Stimulated activated CD4-positive, alpha-beta T cell treated with anti-CD3 and anti-CD28 coated beads, Interleukin-1b, Interleukin-23, amount 100 ng/mL, for 1 hour (primary cell): Measurements from ENCODE around the gene FLCN.
"Not testable (repeated sequence)": the region's sequence is repeated elsewhere in the genome, so short reads cannot be mapped to it uniquely, and the experiment has no call there.

Experiments
- DNase-seq, 2 donors: peaks; one replicate each; pipeline ENCODE4 v3.0.0-alpha.2; 2020; ENCODE audit warnings: low read depth in 2 of 2

Gene FLCN

DNA sequence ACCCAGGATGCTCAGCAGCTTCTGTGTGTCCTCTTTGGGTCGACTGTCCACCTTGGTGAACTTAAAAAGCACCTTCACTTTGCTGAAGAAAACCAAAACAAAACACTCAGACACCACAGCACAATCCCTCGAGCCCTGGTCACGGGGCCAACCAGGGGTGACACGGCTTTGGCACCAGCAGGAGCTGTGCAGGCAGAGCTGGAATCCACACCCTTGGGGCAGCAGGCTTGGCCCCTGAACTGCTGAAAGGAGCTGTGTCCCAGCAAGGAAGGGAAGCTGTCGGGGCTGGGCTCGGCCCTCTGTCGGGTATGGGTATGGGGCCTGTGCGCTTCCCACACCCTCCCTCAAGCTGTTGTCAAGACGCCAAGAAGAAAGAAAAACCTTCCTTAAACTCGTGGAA is 23.2 kb downstream of the FLCN start:
- DNase-seq = no peak

DNA sequence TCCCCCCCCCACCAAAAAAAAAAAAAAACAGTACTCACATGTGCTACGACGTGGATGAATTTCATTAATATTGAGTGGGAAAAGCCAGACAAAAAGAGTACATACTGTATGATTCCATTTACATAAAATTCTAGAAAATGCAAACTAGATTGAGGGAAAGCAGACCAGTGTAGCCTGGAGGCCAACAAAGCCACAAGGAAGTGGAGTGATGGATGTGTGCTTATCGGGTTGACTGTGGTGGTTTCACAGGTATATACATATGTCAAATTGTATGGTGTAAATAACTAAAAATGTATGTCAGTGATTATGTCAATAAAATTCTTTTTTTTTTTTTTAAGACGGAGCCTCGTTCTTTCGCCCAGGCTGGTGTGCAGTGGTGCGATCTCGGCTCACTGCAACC is 29.0 kb downstream of the FLCN start:
- no peak for DNase-seq

DNA sequence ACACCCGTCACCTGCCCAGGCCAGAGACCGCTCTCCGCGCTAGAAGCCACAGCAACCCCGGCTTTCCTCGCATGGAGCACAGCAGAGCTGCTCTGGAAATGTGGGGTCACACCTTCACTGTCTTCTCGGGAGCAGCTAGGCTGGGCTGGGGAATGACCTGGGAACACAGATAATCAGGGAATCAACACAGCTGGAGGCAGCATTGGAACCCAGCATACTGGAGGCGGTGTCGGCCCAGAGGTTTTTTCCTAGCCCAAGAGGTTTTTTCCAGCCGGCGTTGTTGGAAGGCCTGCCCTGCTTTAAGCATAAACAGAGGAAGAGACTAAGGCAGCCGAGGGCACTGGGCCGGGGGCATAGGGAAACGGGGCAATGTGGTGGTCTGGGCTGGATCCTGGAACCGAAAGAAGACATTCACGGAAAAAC is 30.0 kb downstream of the FLCN start:
- no peak for DNase-seq

DNA sequence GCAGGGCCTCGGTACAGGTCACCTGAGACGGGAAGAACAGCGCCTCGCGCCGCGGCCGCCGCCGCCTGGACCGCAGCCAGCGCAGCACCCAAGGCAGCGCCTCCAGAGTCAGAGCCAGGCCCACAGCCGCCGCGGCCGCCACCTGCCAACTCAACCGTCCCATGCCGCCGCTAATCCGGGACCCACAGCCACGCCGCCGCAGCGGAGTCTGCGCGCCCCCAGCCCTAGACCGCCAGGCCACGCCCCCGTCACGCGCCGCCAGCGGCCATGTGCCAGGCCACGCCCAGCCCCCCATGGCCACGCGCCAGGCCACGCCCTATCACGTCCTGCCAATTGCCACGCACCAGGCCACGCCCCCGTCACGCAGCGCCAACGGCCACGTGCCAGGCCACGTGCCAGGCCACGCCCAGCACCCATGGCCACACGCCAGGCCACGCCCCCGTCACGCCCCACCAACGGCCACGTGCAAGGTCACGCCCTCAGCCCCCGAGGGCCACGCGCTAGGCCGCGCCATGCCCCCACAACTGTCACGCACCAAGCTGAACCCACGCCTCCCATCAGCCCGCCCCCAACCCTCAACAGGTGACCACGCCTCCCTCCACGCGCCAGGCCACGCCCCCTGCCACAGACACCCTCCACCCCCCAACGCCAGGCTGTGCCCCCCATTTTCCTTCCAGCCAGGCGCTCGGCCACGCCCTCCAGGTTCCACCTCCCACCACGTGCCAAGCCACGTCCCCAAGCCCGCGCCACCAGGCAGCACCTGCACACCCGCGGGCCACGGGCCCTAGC is 30.6 kb downstream of the FLCN start, which contains the start of gene PLD6:
TSS of gene PLD6 (minus strand) at position 210 of the 789 bp plus-strand sequence. CDS start at position 163, 47 bp downstream.
- peak; percentile 81 to 87 for DNase-seq

DNA sequence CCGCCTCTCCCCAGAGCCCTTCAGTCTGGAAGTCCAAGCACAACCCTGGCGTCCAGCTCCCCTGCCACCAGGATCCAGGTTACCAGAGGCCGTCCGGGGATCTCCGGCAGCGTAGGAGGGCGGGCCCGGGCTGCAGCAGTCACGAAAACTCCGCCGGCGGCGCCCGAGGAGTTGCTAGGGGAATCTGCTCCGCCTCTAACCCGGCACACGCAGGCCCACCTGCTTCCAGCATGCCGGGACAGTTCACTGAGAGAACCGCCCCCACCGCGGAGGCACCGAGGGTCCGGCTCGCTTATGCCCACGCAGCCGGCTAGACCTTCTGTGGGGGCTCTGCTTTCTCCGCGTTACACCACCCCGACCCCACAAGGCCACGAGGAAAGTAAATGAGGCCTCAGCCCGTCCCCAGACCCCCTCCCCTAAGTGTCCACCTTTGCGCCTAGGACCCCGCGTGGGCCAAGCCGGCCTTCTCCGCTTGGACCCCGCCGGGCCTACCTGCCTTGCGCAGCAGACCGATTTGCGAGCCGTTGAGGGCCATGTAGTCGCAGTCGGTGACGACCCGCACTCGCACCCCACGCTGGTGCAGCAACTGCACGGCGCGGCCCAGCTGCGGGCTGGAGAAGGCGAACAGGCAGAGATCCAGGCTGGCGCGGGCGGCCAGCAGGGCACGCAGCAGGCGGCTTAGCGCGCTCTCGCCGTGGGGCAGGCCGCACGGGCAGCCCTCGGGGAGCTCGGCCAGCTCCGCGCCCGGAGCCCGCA is 31.4 kb downstream of the FLCN start:
- peak in 1 of 2 donors; percentile 41 for DNase-seq

DNA sequence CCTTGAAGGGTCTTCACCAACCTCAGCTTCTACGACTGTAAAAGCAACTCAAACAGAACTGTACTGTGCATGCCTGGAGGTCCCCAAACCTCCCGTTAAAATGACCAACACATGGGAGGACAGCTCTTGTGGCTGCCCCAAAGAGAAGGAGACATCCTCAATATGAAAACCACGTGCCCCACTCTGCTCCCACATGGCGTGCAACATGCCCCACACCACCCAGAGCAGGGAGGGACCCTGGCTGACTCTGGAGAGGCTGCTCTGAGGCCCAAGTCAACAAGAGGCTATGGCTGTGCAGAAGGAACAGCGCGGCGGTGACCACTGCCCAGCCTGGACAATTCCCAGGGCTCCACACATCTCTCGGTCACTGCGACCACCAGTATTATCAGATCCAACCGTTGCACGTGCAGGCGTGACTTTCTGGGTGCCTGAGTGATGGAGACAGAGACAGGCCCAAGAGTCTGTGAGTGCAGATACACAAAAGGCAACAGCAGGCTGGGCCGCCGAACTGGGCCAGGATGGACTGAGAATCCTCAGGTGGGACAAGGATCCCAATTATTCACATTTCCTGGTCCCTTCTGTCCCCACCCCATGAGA is 32.2 kb downstream of the FLCN start:
- no peak for DNase-seq

DNA sequence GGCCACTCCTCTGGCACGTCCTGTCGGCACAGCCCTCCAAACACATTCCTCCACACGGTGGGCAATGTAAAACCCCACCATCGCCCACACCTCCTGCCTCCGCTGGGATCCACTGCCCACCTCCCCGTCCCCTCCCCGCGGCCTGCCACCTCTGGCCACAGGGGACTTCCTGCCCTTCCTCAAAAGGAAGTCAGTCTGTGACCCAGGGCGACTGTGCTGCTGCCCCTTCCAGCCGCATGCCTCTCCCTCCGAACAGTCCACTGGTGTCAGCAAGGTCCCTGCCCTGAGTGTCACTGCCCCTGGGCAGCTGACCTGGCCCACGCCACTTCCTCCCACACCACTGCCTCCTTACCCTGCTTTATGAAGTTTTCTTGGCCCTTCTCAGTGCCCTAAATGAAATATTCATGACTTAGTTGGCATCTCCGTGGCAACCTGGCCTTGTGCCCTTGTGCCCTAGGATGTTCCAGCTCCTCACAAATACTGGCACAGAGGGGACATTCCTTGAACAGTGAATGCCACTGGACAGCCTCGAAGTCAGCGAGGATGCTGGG is 32.9 kb downstream of the FLCN start:
- DNase-seq = no peak

DNA sequence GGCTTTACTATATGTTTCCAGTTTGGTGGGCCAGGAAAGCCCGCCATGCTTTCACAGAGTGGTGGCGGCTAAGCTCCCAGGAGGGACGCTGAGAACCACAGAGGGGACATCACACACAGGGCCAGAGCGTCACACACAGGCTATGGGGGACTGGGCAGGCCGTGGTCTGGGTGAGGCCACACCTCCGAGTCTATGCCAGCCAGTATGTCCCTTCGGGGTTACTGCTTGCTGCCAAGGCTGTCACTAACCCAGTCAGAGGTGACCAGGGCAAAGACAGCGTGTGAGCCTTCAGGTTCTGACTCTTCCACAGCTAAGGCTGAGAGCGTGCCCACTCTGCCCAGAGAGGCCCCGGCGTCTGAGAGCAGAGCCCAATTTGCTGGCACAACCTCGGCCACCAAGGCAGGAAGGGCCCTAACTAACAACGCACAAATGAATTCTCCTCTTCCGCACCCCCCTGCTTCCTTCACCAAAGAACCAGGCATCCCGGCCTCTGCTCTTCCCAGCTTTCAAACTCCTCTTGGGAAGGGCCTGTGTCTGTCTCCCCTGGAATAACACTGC is 33.7 kb downstream of the FLCN start:
- no peak for DNase-seq

DNA sequence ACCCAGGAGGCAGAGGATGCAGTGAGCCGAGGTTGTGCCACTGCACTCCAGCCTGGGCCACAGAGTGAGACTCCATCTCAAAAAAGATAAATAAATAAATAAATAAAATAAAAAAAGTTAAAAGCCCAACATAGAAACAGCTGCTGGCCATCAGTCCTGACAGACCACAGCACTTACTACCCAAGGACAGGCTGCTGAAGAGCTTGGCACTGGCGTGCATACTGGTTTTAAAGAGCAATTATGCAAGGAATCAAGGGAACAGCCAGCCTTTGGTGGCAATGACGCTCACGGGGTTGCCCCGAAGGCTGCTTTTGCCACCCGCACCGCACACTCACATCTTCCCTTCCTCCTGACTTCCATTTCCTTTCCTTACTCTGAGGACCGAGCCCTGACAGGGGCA is 35.1 kb downstream of the FLCN start:
- no peak for DNase-seq

DNA sequence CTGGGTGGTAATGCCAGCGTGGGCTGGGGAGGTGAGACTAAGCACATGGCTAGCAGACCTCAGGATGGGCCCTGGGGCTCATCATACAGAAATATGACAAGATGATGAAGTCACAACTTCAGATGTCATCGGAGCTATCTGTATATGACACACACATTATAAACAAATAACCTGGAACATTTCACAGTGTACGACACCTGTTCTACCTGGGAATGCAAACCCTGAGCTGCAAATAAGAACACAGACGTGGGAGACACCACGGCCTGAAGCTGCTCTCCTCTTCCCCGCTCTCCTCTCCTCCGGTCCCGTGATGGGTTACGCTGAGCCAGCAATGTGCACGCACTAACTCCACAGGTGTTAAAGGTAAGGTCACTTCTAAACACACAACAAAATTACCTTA is 35.7 kb downstream of the FLCN start:
- DNase-seq = no peak

DNA sequence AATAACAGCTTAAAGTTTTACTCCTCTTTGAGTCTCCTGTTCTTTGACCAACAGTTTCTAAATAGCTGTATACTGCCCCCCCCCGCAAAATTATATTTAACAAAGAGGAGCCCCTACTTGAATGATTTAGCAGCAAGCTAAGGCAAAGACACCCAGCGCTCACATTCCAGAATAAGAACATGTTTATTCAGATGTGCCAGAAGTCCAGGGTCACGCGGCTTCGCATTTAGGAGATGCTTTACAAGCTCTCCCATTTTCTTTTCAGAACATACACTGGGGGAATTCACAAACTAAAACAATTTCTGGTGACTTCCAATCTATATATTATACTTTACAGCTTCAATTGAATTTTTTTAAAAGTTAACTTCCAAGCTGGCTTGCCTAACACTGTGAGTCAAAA is 36.1 kb downstream of the FLCN start:
- DNase-seq = no peak

DNA sequence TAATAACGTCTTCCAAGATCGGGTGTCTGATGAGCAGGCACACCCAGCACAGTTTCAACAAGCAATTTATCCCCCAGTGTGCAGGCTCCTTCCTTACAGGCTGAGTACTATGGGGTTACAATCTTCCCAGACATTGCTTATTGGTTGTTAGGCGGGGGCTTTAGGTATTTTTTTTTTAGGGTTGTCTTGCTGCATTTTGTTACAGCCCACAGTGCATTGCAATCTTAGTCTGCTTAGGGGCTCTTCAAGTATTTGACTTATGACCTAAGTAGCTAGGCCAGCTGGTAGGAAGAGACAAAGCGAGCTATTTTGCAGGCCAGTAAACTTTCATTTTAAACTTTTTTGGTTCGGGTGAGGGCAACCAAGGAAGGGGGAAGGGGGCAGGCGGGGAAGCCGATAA is 36.7 kb downstream of the FLCN start:
- DNase-seq = no peak

DNA sequence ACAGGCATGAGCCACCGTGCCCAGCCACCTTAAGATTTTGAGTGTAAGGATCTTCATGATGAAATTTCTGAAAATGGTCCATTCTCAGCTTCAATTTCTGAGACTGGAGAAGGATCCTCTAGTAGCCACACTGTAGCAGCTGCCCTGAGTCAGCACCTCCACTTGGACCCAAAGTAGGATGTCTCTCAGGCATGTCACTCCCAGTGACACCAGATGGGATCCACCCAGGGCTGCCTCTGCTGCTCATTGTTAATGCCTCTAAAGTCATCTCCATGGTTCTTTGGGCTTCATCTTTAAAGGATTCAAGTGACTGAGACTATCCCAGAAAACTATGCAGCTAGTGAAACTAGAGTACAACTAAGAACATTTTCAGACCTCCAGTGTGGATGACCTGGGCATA is 38.7 kb downstream of the FLCN start:
- DNase-seq = no peak

DNA sequence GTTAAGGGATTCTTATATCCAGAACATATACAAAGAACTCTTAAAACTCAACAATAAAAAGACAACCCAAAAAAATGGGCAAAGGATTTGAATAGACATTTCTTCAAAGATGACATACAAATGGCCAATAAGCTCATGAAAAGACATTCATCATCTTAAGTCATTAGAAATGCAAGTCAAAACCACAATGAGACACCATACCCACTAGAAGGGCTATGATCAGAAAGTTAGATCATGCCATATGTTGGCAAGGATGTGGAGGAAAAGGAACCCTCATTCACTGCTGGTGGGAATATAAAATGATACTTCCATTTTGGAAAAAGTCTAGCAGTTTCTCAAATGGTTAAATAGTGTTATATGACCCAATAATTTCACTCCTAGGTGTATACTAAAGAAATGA is 40.2 kb downstream of the FLCN start:
- no peak for DNase-seq

DNA sequence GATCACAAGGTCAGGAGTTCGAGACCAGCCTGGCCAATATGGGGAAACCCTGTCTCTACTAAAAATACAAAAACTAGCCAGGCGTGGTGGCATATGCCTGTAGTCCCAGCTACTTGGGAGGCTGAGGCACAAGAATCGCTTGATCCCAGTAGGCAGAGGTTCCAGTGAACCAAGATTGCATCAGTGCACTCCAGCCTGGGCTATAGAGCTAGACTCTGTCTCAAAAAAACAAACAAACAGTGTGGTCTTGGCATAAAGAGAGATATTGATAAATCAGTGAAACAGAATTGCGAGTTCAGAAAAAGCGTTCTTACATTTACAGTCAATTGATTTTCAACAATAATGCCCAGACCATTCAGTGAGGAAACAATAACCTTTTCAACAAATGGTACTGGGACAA is 41.5 kb downstream of the FLCN start:
- not testable (repeated sequence) for DNase-seq

DNA sequence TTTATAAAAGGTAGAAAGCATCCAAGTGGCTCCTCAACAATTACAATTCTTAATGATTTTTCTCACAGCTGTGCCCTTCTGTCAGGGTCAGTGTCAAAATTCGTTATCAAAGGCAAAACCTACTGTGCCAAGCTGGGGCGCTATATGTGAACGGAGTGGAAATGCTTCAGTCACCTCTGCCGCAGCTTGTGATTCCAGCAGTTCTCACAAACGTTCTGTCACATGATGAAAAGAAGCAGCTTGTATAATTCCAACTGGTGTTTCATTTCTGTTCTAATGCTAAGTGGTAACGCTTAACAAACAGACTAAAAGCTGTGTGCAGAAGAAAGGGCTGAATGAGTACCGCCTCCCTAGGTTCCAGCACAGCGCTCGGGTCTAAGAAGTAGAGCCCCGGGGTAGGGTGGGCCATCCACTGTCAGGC is 45.0 kb downstream of the FLCN start:
- DNase-seq = no peak

DNA sequence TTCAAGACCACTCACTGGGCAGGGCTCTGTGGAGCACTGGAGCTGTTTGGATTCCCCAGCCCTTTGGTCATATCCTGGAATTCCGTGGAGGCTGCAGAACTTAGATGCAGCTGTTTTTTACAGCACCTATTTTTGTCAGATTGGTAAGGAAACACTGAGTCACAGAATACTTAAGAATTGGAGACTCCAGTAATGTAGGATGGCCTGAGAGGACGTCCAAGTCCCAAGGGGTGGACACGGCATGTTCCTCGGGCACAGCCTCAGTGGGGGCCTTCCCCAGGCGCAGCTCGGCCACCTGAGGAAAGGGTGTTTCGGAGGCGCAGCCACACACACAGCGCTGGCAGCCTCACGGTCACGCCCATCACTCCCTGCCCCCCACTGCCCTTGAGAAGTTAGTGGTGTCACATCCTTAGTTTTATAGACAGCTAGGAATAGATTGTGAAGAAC is 45.6 kb downstream of the FLCN start:
- DNase-seq = no peak

DNA sequence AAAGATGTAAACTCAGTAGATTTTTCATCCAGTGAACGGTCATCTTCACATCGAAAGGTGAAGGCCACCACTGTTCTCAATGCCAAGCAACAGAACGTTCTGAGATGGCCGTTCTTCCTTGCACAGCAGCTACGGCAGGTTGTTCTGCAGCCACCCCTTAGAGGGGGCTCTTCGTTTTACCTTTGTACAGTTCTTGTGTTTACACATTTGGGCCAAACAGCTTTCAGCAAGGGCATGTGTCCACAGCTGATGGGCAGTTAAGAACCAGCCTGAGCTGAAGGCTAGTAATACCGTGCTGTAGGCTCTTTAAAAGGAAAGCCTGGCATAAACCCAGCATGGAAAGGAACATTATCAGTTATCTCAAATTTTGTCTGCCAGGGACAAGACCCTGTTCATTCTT is 46.8 kb downstream of the FLCN start:
- no peak for DNase-seq

DNA sequence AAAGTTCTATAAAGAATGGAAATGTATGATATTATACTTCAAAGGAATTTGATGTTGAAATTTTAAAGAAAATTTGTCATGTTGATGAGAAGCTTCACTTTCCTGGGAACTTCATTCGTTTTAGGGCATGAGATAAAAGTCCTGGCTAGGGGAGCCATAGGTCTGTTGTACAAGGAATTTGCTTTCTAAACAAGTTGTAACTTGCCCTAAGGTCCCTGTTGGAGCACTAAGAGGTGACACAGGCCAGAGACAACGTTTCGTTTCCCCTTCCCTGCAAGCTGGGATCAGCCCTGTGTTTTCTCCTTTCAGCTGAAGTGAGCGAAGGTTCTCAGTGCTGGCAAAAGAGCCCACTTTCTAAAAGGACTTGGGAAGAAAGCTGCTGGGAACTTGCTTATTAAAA is 47.4 kb downstream of the FLCN start:
- no peak for DNase-seq

DNA sequence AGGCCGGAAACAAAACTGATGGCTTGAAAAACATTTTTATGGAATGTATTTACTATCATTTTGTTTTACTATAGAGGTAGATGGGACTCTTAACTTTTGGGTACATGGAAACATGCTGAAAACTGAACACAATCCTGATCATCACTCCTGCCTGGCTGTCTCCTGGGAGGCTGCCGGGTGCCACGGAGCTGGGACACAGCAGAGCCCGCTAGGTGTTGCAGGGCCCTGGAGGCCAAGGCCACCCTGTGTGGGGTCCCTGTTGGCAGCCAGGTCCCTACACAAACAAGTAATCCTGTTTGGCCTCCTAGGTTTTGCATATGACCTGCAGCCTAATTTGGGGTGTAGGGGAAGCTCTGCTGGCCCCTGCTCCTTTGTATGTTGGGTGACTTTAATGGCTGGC is 48.4 kb downstream of the FLCN start:
- no peak for DNase-seq

DNA sequence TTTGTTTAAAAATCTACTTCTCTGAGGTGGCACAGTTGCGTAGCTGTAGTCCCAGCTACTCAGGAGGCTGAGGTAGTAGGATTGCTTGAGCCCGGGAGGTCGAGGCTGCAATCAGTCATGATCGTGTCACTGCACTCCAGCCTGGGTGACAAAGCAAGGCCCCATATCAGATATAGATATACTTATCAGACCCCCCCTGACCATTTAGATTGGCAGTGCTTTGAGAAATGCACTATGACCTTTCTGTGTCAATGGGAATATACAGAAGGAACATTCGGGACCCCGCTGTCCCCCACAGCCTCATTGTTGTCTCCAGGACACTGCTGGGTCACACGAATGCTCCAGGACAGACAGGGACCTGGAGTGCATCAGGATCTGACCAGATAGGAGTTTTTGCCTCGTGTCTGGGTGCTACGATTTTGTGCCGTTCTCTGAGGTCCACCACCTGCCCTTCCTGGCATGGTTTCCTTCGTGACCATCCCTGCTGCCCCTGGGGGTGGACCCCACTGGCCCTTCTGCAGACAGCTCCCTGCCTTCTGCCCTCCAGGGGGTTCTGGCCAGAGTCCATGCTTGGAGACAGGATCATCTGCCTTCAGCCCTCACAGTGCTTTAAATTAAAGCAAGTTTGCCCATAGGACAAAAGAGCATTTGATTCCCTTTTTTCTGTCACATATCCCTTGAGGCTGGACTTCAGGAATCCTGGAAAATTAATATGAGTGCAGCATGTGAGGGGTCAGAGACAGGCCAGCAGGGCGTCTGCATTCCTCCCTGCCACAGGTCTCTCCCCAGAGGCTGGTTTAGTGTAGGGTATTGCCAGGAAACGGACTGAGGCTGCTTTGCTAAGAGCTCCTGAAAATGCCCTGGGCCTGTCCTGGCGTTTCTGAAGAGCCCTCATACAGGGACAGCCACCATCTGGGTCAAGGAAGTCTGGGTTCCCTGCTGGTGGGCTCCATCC is 50.1 kb downstream of the FLCN start:
- DNase-seq = no peak
